Stimulated activated CD4-positive, alpha-beta T cell treated with anti-CD3 and anti-CD28 coated beads, Interleukin-12 subunit alpha, Interleukin-12 subunit beta, amount 100 ng/mL, for 24 hours (primary cell): Measurements from ENCODE around the gene SGIP1.
A peak's percentile ranks its signal among the peaks of the same experiment; 100 is the strongest.
"Not testable (repeated sequence)": the region's sequence is repeated elsewhere in the genome, so short reads cannot be mapped to it uniquely, and the experiment has no call there.

Experiments
- DNase-seq, 2 experiments: peaks; one replicate each; pipeline ENCODE4 v3.0.0-alpha.2; 2020; ENCODE audit warnings: low read depth in 2 of 2

Gene SGIP1

GRCh38 chr1:66769512-66770229 lies 235.7 kb downstream of the SGIP1 start:
- DNase-seq = no peak

GRCh38 chr1:66770240-66770639 lies 236.3 kb downstream of the SGIP1 start:
- no peak for DNase-seq

DNA sequence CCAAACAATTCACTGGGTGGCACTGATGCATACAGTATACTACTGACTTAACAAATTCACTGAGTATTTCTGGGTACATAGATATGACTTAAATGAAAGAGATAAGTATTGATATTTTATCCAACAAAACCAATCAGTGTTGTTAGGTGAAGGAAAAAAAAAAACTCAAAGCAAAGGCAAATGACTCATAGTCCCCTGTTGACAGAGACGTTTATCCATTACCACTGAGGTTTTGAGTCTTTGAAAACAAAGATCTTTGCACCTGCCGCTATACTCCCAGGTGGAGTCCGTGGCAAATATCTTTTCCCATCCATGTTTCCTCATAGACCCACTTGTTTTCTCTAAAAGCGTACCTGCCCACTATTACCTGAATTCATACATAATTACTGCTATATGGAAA lies 236.7 kb downstream of the SGIP1 start:
- no peak for DNase-seq

DNA sequence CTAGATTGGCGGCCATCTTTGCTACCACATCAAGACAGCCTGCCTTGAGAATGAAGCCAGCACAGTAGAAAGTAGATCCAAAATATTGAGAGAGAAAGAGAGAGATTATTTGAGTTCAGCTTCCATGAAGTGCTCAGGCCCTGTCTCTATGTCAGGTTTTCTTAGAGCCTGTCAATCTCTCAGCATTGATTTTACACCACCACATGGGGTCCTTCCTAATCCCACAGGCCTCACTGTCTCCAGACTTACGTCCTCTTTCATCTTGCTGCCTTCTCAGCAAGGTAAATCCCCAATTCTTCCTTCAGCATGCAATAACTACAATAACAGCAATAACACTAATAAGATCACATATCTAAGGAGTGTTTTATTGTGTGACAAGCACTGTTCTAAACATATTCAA lies 239.3 kb downstream of the SGIP1 start:
- DNase-seq = no peak

GRCh38 chr1:66774438-66774837 lies 240.5 kb downstream of the SGIP1 start:
- no peak for DNase-seq

GRCh38 chr1:66775646-66776045 lies 241.7 kb downstream of the SGIP1 start:
- DNase-seq = no peak

DNA sequence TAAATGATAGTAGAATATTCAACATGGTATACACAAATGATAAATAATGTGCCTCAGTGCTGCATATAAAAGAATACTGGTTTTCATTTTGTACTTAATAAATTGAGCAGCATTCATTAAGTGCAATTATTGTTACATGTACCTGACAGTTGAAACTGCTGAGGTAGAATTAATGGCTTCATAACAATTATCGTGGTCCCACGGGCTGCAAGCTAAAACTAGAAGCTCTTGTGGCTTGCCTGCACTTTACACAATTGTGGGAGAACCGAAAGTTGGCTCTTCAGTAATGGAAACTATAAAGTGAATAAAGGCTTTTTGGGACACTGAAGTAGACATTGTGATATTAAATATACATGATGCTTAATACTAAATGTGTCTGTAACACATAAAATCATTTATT lies 243.9 kb downstream of the SGIP1 start:
- DNase-seq = no peak

DNA sequence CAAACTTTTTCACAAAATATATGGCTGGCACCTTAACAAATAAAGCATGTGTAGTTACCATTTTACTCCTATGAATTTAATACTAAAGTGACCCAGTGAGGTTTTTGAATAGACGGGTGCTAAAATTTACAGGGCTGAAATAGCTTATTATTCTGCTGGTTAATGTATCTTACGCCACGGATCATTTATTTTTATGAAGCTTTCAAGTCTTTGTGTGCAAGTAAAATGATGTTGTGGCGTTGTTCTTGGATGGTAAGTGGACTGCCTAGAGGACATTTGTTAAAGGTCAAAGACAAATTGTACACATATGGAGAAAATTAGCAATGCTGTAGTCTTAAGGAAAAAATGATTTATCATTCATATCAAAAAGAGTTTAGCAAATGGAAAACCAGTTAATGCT lies 244.3 kb downstream of the SGIP1 start:
- no peak for DNase-seq

DNA sequence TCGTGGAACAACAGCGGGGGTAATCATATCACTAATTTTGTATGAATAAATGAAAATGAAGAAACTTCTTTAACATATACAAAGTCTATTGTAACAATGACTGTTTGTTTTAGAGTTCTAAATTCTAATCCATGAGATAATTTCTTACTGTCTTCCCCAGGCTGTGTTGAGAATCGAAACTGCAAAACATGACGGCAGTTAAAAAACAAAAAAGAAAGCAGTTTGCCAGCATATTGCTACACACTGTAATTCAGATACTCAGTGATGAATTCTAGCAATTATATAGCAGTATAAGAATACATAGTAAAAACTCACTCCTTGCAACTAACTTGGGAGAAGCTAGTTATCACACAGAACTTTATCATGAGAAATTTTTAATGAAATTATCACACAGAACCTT lies 245.0 kb downstream of the SGIP1 start:
- DNase-seq = no peak

DNA sequence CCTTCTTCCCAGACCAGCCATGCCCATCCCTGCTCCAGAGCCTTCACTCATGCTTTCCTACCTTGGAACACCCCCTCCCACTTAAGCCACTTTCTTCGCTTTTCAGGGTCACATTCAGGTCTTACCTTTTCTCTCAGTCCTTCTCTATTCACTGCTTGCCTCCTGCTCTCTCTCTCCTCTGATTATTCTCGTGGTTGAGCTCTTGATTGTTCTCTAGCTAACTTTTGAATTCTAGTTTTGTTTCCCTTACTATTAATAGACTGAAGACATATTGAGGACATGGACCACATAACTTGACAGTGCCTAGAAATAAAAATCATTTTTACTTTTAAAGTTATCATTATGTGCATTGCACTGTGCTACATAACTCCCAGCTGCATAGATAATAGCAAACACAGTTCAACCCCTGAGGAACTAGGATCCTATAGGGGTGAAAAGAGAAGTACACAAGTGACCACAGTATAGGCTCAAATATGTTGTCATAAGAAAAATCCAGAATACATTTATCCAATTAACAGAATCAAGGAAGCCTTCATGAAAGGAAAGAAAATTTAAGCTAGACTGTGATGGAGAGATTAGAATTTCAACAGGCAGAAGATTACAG lies 245.6 kb downstream of the SGIP1 start:
- DNase-seq = no peak

GRCh38 chr1:66785800-66786199 lies 251.8 kb downstream of the SGIP1 start:
- DNase-seq = not testable (repeated sequence)

DNA sequence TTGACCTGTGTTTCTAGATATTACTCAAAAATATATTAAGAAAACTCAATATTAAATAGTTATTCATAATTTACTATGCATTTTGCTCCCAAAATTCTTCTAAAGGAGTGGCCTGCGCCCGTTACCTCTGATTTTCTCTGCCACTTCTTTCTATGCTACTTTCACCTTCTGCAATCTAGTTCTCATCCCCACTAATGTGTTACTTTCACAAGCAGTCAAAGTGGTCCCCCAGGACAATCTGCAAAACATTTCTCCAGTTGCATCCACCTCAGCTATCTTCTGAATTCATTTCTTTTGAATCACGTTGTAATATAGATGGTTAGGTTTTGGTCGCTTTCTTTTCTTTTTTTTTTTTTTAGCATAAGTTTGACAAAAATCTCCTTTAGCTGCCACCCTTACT lies 253.7 kb downstream of the SGIP1 start:
- DNase-seq = no peak

DNA sequence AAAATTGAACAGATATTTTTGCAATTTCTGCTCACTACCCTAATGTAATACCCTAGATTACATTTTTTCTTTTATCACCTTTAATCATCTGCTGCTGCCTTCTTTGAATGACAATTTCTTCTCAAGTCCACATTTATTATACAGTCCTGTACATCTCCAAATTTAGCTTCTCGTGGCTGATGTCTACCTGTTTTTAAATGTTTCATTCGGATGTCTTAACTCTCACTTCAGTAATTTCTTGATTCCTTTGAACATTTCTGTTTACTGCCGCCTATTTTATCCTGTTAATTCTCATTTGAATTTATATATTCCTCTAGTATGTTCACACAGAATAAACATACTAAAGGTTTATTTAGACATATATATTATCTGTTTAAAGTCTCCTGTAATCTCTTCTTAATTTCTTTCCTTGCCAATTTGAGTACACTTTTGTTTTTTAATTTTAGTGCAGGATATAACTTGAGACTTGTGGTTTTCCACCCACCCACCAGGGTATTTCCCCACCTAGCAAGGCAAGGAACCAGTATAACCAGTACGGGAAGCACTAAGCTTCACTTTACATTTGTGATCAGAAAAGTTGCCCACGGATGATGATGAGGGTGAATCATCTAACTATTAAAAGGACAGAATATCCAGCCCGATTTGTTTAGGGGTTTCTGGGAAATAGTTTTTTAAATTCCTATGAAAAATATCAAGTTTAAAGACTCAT lies 254.4 kb downstream of the SGIP1 start:
- peak; percentile 28 to 58 for DNase-seq

GRCh38 chr1:66791621-66792610 lies 258.0 kb downstream of the SGIP1 start:
- DNase-seq = no peak

GRCh38 chr1:66795839-66796238 lies 261.9 kb downstream of the SGIP1 start:
- not testable (repeated sequence) for DNase-seq
